ENCODE data around the gene NECAB3.

DNA sequence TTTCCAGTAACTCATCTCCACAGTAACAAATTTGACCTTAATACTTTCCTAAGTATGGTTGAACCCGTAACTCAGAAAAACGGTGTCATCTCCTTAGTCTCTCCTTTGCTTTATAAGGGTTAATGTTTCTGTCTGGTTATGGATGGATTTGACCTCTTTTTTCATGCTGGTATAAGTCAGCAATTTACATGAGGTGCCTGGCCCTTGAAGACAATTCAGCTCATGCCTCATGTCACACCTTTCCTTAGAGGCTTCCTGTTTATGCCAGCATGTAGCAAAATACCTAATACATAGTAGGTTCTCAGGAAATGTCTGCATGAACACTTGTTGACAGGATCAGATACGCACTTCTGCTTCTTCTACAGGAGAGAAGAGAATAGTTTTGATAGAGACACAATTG, 49.8 kb downstream of the NECAB3 start:
- TF ChIP-seq, protein P1, sequence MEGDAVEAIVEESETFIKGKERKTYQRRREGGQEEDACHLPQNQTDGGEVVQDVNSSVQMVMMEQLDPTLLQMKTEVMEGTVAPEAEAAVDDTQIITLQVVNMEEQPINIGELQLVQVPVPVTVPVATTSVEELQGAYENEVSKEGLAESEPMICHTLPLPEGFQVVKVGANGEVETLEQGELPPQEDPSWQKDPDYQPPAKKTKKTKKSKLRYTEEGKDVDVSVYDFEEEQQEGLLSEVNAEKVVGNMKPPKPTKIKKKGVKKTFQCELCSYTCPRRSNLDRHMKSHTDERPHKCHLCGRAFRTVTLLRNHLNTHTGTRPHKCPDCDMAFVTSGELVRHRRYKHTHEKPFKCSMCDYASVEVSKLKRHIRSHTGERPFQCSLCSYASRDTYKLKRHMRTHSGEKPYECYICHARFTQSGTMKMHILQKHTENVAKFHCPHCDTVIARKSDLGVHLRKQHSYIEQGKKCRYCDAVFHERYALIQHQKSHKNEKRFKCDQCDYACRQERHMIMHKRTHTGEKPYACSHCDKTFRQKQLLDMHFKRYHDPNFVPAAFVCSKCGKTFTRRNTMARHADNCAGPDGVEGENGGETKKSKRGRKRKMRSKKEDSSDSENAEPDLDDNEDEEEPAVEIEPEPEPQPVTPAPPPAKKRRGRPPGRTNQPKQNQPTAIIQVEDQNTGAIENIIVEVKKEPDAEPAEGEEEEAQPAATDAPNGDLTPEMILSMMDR (IDR thresholded peaks at IDR 0.05) = no peak
- no peak for TF ChIP-seq POLR2A (IDR thresholded peaks at IDR 0.05)

Data from esophagus squamous epithelium (tissue), 4 donors.